ENCODE data around the gene ARL4A.
"Not testable (repeated sequence)": the region's sequence is repeated elsewhere in the genome, so short reads cannot be mapped to it uniquely, and the experiment has no call there.

DNA sequence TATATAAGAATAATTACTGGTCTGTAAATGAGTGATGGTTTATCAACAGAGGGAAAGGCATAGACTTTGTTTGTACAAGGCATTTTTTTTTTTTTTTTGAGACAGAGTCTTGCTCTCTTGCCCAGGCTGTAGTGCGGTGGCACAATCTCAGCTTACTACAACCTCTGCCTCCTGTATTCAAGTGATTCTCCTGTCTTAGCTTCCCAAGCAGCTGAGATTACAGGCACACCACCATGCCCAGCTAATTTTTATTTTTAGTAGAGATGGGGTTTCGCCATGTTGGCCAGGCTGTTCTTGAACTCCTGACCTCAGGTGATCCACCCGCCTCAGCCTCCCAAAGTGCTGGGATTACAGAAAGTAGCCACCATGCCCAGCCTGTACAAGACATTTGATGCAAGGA lies 4.0 kb downstream of the ARL4A start:
- not testable (repeated sequence) for TF ChIP-seq POLR2AphosphoS5, POLR2A (IDR thresholded peaks at IDR 0.05)
